Activated effector memory CD4-positive, alpha-beta T cell treated with anti-CD3 and anti-CD28 coated beads, Interleukin-2, amount 50 U/mL, for 16 hours (primary cell): ENCODE data around the gene SDF2.

Source experiments
- DNase-seq: peaks from one replicate; pipeline ENCODE4 v3.0.0-alpha.2; 2020

Gene SDF2, protein sequence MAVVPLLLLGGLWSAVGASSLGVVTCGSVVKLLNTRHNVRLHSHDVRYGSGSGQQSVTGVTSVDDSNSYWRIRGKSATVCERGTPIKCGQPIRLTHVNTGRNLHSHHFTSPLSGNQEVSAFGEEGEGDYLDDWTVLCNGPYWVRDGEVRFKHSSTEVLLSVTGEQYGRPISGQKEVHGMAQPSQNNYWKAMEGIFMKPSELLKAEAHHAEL

DNA sequence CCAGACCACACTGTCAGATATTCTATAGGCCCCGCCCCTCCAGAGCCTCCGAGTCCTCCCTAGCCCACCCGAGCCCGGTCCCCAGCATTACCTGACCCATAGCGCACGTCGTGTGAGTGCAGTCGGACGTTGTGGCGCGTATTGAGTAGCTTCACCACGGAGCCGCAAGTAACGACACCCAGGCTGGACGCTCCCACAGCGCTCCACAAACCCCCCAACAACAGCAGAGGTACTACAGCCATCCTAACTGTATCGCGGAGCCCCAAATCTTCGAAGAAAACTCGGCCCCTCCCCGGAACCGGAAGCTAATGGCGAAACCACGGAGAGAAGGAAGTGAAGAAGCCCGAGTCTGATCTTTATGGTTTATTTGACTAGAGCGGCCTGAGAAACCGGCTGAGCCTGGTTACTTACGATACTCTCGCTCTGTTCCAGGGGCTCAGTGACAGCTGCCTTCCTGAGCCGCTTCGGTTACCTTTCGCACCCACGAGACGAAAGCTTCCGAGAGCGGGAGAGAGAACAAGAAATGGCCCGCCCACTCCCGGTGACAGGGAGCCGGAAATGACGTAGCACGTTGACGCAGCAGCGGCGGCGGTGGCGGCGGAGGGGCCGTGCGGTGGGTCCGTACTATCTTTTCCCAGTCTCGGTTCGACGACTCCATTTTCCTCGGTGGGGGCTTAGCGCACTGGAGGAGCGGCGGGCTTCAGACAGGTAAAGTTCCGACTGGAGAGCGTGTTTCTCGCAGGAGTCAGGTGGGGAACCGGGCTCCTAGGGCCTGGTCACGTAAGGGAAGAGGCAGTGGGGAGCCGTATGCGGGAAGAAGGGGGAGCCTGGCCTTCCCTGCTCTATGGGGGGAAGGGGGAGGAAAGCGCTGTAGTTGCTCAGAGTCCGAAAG lies at the start of gene SDF2, which contains the start of gene SUPT6H:
SDF2 (minus strand) TSS at position 272 of the 892 bp plus-strand sequence; CDS start at position 242, 30 bp downstream.
SUPT6H (plus strand) TSS at position 571 of the 892 bp plus-strand sequence. CDS start 11,197 bp downstream, outside the sequence.
- peak; percentile 98 for DNase-seq

GRCh38 chr17:28710861-28711722 lies 49.4 kb upstream of the SDF2 start:
- DNase-seq: peak; percentile 96

DNA sequence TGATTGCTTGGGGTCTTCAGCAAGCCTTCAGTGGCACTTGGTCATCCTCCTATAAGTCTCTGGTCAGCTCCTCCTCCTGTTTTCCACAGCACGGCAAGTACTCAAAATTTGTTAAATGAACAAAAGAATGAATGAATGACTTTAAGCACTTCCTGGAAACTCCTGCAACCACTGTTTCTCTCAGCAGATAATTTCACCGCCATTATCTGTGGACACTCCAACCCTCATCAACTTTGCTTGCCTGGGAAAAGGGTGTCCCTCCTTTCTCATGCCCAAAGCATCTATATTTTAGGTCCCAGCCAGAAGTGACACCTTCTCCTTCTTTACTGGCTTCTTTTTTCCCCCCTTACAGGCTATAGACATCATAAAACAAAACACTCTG lies 45.6 kb upstream of the SDF2 start:
- DNase-seq: no peak

DNA sequence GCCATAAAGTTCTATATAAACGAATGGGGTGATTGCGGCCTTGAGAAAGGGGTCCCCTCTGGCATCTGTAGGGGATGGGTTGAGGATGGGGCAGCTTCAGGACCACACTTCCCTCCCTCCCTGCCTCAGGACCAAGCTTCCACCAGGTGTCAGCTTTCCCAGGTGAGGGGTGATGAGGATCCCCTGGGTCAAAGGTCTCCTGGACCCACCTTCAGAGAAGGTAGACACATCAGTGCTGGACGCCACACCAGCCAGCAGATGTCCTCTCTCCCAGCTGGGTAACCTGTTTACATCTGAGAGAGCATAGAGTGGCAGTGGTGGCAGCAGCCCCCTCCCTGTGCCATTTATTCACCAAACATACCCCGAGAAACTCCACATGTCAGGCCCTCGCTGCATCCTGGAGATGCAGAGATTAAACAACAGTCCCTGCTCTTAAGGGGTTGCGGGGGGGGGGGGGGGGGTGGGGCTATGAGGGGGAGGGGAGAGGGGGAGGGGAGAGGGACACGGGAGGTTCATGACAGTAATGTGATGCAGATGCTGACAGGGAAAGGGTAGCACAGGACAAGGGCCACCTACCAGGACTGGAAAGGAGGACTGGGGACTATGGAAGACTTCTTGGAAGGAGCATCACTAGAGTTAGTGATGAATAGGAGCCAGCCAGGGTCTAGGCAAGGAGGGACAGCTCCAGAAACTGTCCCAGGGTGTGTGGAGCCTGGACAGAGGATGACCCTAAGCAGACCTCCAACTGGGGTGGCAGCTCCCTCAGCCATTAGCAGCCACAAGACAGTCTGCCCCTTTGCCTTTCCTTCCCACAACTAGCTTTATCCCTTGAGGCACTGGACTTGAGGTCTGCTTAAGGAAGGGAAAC lies 45.0 kb upstream of the SDF2 start:
- no peak for DNase-seq

- no peak for DNase-seq
These were observed 44.1 kb upstream of the SDF2 start for GRCh38 chr17:28705728-28706334.

- DNase-seq: no peak
These were observed 43.5 kb upstream of the SDF2 start for GRCh38 chr17:28705074-28705659.

GRCh38 chr17:28704219-28704858 lies 42.6 kb upstream of the SDF2 start:
- DNase-seq: no peak

DNA sequence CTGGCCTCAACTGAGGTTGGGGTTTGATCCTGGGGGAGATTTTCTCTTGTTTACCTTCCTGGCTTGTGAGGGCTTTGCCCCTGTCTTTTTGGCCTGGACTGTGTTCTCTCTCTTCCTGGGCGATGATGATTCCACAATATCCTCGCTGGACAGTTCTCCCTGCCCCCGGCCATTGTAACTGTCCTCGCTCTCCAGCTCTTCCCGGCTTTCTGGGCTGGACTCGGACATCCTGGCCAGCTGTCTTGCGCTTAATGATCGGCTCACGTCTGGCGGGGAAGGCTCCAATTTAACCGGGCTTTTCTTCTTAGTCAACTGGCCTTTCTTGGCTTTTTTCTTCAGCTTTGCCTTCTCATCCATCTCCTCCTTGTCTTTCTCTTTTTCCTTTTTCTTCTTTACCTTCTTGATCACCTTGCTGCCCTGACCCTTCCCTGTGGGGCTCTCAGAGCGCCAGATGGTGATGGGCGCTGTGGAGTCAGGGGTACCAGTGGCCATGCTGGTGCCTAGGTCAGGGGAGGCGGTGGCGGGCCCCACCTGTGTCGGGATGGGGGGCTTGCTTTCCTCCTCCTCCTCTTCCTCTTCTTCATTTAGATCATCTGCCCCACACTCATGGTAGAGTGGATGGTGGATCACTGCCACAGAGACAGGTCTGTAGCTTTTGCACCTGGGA lies 42.0 kb upstream of the SDF2 start:
- DNase-seq: no peak

DNA sequence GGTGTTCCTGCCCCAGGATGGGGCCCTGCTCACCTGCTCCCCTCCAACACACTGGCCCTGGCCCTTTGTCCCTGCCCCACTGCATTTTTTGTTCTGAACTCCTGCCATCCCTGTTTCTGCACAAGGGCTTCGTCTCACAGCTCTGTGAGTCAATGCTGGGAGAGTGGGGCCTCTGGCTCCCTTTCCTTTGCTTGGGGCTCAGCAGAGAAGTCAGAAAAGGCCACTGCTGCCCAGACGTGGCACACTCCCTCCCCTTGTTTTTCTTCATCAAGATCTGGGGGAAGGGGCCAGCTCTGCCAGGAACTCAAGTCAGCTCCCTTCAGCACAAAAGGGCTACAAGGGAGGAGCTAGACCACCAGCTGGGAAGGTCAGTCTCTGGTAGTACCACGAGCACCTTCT lies 41.0 kb upstream of the SDF2 start:
- no peak for DNase-seq

DNA sequence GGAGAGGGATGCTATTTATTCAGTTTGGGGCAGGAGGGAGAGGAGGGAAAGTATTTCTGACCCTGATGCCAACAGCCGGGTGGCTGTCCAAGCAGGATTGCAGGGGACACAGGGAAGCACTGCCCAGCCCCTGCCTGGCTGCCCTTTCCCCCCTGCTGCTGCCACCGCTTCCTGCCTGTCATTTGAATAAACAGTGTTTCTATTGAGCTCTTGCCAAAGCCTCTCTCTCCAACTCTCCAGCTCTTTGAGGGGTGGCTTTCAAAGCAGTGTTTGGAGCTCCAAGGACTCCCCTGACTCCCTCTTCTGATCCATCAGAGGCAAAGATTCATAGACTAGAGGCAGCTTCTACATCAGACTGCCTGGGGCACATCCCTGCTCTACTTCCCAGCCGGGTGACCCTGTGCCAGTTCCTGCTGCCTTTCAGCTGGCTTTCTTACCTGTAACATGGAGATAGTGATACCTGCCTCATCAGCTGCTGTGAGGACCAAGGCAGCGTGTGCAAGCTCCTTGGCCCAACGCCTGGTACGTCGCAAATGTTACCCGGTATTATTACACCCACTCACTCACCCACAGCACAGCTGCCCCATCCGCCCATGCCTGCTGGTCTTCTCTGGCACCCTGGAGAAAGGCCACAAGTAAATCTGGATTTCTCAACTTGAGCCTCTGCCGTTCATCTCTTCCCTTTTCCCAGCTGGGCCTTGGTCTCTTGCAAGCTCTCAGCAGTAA lies 40.5 kb upstream of the SDF2 start:
- DNase-seq: no peak

GRCh38 chr17:28700830-28701492 lies 39.3 kb upstream of the SDF2 start:
- DNase-seq: no peak

- DNase-seq: no peak
These were observed 38.6 kb upstream of the SDF2 start for GRCh38 chr17:28700278-28700677.

- DNase-seq: no peak
These were observed 36.7 kb upstream of the SDF2 start for GRCh38 chr17:28698253-28698941.

DNA sequence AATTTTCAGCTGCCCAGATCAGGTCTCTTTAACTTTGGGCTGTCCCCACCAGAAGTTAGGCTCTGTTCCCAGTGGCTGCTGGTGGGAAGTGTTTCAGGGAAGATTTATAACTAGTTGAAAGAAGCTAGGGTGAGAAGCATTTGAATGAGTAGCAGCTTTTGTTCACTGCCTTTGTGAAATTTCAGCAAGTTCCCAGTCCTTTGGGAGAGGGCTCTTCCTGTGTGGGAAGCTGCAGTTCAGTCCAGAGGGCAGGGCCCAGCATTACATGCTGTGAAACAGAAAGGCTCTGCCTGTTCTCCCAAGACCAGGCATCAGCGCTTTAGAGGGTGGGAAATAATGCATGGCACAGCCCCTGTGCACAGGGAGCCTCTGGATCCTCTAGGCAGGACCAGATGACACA lies 32.2 kb upstream of the SDF2 start:
- no peak for DNase-seq

DNA sequence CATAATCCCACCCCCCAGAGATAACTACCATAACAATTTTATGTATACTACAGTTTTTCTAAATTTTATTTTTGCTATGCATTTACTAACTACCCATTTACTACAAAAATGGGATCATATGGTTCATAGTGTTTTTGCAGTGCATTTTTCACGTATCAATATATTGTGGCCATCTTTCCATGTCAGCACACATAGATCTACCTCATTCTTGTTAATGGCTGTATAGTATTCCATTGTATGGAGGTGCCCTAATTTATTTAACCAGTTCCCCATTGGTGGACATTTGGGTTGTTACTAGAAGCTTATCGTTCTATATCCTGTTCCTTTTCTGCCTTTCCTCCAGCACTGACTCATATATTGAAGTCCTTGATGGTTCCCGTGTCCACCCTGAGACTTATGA lies 27.3 kb upstream of the SDF2 start:
- DNase-seq: no peak

DNA sequence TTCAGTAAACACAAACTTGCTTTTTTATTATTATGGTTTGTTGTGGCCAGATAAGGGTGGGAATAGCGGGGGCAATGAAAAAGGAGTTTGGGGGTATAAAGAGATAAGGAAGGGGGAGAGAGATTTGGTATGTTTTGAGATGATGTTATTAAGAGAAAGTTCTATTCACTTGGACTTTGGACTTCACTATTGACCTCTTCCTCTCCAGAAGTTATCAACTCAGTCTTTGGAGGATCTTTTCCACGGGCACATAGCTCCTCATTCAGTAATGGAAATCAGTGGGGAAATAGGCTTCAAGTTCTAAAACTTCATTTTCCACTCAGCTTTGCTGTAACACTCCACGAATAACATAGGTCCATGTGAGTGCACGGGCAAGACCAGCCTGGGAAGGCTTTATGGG lies 26.8 kb upstream of the SDF2 start:
- no peak for DNase-seq

DNA sequence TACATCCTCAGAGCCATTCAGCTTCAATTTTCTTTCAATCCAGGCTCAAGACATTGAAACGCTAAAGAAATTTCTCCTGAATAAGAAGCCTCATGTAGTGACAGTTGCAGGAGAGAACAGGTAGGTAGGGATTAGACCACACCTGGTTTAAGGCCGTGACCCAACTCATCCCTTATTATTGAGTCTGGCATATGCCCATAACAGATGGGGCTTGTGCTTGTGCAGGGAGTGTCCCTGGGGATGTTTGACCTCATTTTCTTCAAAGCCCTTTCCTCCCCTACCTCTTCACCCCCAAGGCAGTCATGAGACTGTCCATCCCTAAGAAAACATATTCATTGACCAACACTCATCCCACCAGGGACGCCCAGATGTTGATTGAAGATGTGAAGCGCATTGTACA lies 24.6 kb upstream of the SDF2 start:
- DNase-seq: no peak

DNA sequence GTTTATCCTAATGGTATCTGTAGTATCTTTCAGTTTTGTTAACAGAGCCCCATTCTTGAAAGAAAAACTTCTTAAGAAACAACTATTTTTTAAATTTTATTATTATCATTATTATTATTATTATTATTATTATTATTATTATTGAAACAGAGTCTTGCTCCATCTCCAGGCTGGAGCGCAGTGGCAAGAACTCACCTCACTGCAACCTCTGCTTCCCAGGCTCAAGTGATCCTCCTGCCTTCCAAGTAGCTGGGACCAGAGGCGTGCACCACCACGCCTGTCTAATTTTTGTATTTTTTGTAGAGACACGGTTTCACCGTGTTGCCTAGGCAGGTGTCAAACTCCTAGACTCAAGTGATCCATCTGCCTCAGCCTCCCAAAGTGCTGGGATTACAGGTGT lies 23.7 kb upstream of the SDF2 start:
- DNase-seq: no peak
